ENCODE data around the gene XIRP2.

GRCh38 chr2:166899676-166900075, 11.4 kb downstream of the XIRP2 start:
- TF ChIP-seq CTCF (IDR thresholded peaks at IDR 0.05; ENCODE audit: control extremely low read depth in 1 of 3, insufficient read depth in 1 of 3, low read depth in 1 of 3, low read length in 3 of 3), result peak in 1 of 3 experiments; percentile 1; a peak in 1 of 4 replicates
- TF ChIP-seq EP300 (IDR thresholded peaks at IDR 0.05; ENCODE audit: borderline replicate concordance in 1 of 2, low read depth in 2 of 2, low read length in 2 of 2), result no peak
- TF ChIP-seq CEBPB (IDR thresholded peaks at IDR 0.05; ENCODE audit: low read depth, low read length), result no peak
- TF ChIP-seq RNF2 (IDR thresholded peaks at IDR 0.05; ENCODE audit: borderline replicate concordance, low read depth, low read length, missing control alignments, poor library complexity, severe bottlenecking), result no peak
- no peak for TF ChIP-seq MAX (IDR thresholded peaks at IDR 0.05)
- TF ChIP-seq POLR2A (IDR thresholded peaks at IDR 0.05; ENCODE audit: control extremely low read depth in 1 of 2, low read depth in 2 of 2, low read length in 2 of 2), result no peak
- TF ChIP-seq EZH2 (IDR thresholded peaks at IDR 0.05; ENCODE audit: low read depth, low read length, severe bottlenecking), result no peak
- TF ChIP-seq RBBP5 (IDR thresholded peaks at IDR 0.05; ENCODE audit: borderline replicate concordance, low read depth, low read length), result no peak
- no peak for TF ChIP-seq KDM1A (IDR thresholded peaks at IDR 0.05; ENCODE audit: borderline replicate concordance, low read length)
- no peak for TF ChIP-seq RAD21 (IDR thresholded peaks at IDR 0.05 in 1 of 2, conservative IDR thresholded peaks at IDR 0.05 in 1 of 2; ENCODE audit: low read depth in 2 of 2, low read length in 2 of 2)
- no peak for TF ChIP-seq E2F6 (IDR thresholded peaks at IDR 0.05)

Data from H1 (cell line).